ENCODE data around the gene ARSD.
"Not testable (repeated sequence)": the region's sequence is repeated elsewhere in the genome, so short reads cannot be mapped to it uniquely, and the experiment has no call there.

ARSD gene

GRCh38 chrX:2890536-2891460, 38.3 kb downstream of the ARSD start:
- not testable (repeated sequence) for H3K36me3 ChIP-seq (ENCODE audit: control insufficient read depth, insufficient read depth, low read length); H3K9me3 ChIP-seq (ENCODE audit: control insufficient read depth, insufficient read depth, low read length); DNase-seq (ENCODE audit: low read depth, low spot score); H3K4me3 ChIP-seq (ENCODE audit: low read length); H3K27ac ChIP-seq (ENCODE audit: low read length); H3K4me1 ChIP-seq (ENCODE audit: control insufficient read depth, insufficient read depth, low read length); H3K27me3 ChIP-seq (ENCODE audit: control insufficient read depth, insufficient read depth, low read length)
- WGBS (ENCODE audit: insufficient coverage, insufficient read length): no CpG with 5 or more reads among the region's 22 CpGs

GRCh38 chrX:2889706-2890490, 39.2 kb downstream of the ARSD start:
- H3K27ac ChIP-seq (ENCODE audit: low read length); H3K27me3 ChIP-seq (ENCODE audit: control insufficient read depth, insufficient read depth, low read length); H3K4me3 ChIP-seq (ENCODE audit: low read length); H3K9me3 ChIP-seq (ENCODE audit: control insufficient read depth, insufficient read depth, low read length); H3K4me1 ChIP-seq (ENCODE audit: control insufficient read depth, insufficient read depth, low read length); DNase-seq (ENCODE audit: low read depth, low spot score); H3K36me3 ChIP-seq (ENCODE audit: control insufficient read depth, insufficient read depth, low read length): not testable (repeated sequence)
- no CpG with 5 or more reads among the region's 15 CpGs for whole genome bisulfite sequencing (ENCODE audit: insufficient coverage, insufficient read length)

- DNase-seq (ENCODE audit: low read depth, low spot score): no peak
- Histone ChIP-seq H3K4me3 (ENCODE audit: low read length) (no peak overlapping the region), H3K9me3 (ENCODE audit: control insufficient read depth, insufficient read depth, low read length) (no peaks in the 10 kb centered on the region), H3K27me3 (ENCODE audit: control insufficient read depth, insufficient read depth, low read length) (no peaks in the 10 kb centered on the region), H3K4me1 (ENCODE audit: control insufficient read depth, insufficient read depth, low read length) (no peaks in the 10 kb centered on the region), H3K27ac (ENCODE audit: low read length) (no peak overlapping the region), H3K36me3 (ENCODE audit: control insufficient read depth, insufficient read depth, low read length) (no peaks in the 10 kb centered on the region)
- WGBS (ENCODE audit: insufficient coverage, insufficient read length): no CpG with 5 or more reads among the region's 11 CpGs
Observed at GRCh38 chrX:2889045-2889605, 40.0 kb downstream of the ARSD start.

DNA sequence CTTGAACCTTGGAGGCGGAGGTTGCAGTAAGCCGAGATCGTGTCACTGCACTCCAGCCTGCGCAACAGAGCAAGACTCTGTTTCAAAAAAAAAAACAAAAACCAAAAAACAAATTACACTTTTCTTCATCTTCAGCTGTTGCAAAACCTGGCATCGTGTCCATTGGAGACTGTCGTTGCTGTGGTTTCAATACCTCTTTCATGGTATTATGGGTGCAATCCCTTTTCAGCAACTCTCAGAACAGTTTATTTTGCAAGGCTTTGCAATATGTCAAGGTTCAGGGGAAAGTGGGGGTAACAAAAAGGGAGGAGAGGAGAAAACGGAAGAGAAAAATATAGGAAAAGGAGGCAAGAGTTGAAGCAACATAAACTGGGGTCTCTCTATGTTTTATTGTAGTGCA, 40.8 kb downstream of the ARSD start:
- H3K27ac ChIP-seq (ENCODE audit: low read length): no peak overlapping the region
- no peaks in the 10 kb centered on the region for H3K4me1 ChIP-seq (ENCODE audit: control insufficient read depth, insufficient read depth, low read length)
- no peaks in the 10 kb centered on the region for H3K36me3 ChIP-seq (ENCODE audit: control insufficient read depth, insufficient read depth, low read length)
- no CpG with 5 or more reads among the region's 7 CpGs for WGBS (ENCODE audit: insufficient coverage, insufficient read length)
- no peak for DNase-seq (ENCODE audit: low read depth, low spot score)
- H3K9me3 ChIP-seq (ENCODE audit: control insufficient read depth, insufficient read depth, low read length): no peaks in the 10 kb centered on the region
- H3K27me3 ChIP-seq (ENCODE audit: control insufficient read depth, insufficient read depth, low read length): no peaks in the 10 kb centered on the region
- H3K4me3 ChIP-seq (ENCODE audit: low read length): no peak overlapping the region

- Histone ChIP-seq H3K4me1 (ENCODE audit: control insufficient read depth, insufficient read depth, low read length) (no peaks in the 10 kb centered on the region), H3K9me3 (ENCODE audit: control insufficient read depth, insufficient read depth, low read length) (no peaks in the 10 kb centered on the region), H3K27me3 (ENCODE audit: control insufficient read depth, insufficient read depth, low read length) (no peaks in the 10 kb centered on the region), H3K36me3 (ENCODE audit: control insufficient read depth, insufficient read depth, low read length) (no peaks in the 10 kb centered on the region), H3K27ac (ENCODE audit: low read length) (no peak overlapping the region), H3K4me3 (ENCODE audit: low read length) (no peak overlapping the region)
- DNase-seq (ENCODE audit: low read depth, low spot score): no peak
- no CpG with 5 or more reads among the region's 14 CpGs for WGBS (ENCODE audit: insufficient coverage, insufficient read length)
Observed at GRCh38 chrX:2883770-2884169, 45.4 kb downstream of the ARSD start.

DNA sequence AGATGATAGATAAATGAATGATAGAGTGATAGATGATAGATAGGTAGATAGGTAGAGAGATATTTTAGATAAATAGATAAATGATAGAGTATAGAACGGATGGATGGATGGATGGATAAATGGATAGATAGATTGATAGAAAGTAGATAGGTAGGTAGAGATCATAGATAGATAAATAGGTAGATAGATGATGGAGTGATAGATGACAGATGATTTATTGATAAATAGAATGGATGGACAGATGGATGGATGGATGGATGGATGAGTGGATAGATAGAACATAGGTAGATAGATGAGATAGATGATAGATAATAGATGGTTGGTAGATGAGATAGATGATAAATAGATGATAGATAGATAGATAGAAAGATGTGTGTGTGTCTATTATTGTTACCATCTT, 49.5 kb downstream of the ARSD start:
- Histone ChIP-seq H3K4me3 (ENCODE audit: low read length) (no peak overlapping the region), H3K4me1 (ENCODE audit: control insufficient read depth, insufficient read depth, low read length) (no peaks in the 10 kb centered on the region), H3K9me3 (ENCODE audit: control insufficient read depth, insufficient read depth, low read length) (no peaks in the 10 kb centered on the region), H3K27ac (ENCODE audit: low read length) (no peak overlapping the region), H3K27me3 (ENCODE audit: control insufficient read depth, insufficient read depth, low read length) (no peaks in the 10 kb centered on the region), H3K36me3 (ENCODE audit: control insufficient read depth, insufficient read depth, low read length) (no peaks in the 10 kb centered on the region)
- DNase-seq (ENCODE audit: low read depth, low spot score): no peak
- WGBS (ENCODE audit: insufficient coverage, insufficient read length): 100% methylated on average over 1 of the region's 1 CpG

GRCh38 chrX:2878563-2878962, 50.6 kb downstream of the ARSD start:
- no peak for DNase-seq (ENCODE audit: low read depth, low spot score)
- no CpG with 5 or more reads among the region's 2 CpGs for WGBS (ENCODE audit: insufficient coverage, insufficient read length)
- H3K9me3 ChIP-seq (ENCODE audit: control insufficient read depth, insufficient read depth, low read length): no peaks in the 10 kb centered on the region
- H3K4me3 ChIP-seq (ENCODE audit: low read length): no peak overlapping the region
- no peaks in the 10 kb centered on the region for H3K27me3 ChIP-seq (ENCODE audit: control insufficient read depth, insufficient read depth, low read length)
- no peaks in the 10 kb centered on the region for H3K36me3 ChIP-seq (ENCODE audit: control insufficient read depth, insufficient read depth, low read length)
- no peaks in the 10 kb centered on the region for H3K4me1 ChIP-seq (ENCODE audit: control insufficient read depth, insufficient read depth, low read length)
- no peak overlapping the region for H3K27ac ChIP-seq (ENCODE audit: low read length)

DNA sequence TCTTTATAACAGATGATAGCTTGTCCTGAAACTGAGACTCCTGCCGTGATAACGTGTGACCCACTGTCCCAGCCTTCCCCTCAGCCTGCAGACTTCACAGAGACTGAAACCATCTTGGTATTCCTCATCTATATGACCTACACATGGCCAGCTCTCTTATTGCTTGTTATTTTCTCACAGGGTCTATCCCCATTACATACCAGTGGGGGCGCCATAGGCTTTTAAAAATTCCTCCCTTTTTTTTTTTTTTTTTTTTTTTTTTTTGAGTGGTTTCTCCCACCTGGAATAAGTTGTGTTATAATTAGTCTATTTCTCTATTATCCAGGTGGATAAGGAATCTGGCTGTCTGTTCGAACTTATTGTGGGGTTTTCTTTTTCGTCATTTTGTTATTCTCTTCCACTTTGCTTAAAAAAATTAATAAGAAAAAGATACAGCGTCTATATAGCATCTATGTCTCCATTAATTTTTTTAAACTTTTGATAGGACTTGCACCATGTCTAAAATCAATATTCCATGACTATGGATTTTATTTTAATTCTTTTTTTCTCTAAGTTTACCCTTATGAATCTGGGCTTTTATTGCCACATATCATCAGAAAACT, 53.2 kb downstream of the ARSD start:
- no peaks in the 10 kb centered on the region for H3K36me3 ChIP-seq (ENCODE audit: control insufficient read depth, insufficient read depth, low read length)
- H3K27me3 ChIP-seq (ENCODE audit: control insufficient read depth, insufficient read depth, low read length): no peaks in the 10 kb centered on the region
- H3K4me3 ChIP-seq (ENCODE audit: low read length): no peak overlapping the region
- no peaks in the 10 kb centered on the region for H3K4me1 ChIP-seq (ENCODE audit: control insufficient read depth, insufficient read depth, low read length)
- no peaks in the 10 kb centered on the region for H3K9me3 ChIP-seq (ENCODE audit: control insufficient read depth, insufficient read depth, low read length)
- no CpG with 5 or more reads among the region's 6 CpGs for WGBS (ENCODE audit: insufficient coverage, insufficient read length)
- no peak overlapping the region for H3K27ac ChIP-seq (ENCODE audit: low read length)
- no peak for DNase-seq (ENCODE audit: low read depth, low spot score)

DNA sequence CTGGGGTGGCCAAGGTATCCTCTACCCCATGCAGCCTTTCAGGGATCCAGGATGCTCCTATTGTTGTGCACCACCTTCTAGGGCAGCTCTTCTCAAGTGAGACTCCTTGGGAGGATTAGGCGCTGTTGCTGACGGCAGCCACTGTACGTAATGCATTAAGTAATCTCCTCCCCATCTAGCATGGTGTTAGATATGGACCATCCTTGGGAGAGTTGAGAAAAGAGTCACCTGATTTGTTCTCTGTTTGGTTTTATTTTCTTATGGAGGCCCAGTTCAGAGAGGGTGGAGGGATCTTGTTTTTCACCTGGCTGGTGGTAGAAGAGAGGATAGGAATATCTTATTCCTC, 54.0 kb downstream of the ARSD start:
- no peak overlapping the region for H3K4me3 ChIP-seq (ENCODE audit: low read length)
- no peaks in the 10 kb centered on the region for H3K36me3 ChIP-seq (ENCODE audit: control insufficient read depth, insufficient read depth, low read length)
- WGBS (ENCODE audit: insufficient coverage, insufficient read length): no CpG with 5 or more reads among the region's 3 CpGs
- H3K4me1 ChIP-seq (ENCODE audit: control insufficient read depth, insufficient read depth, low read length): no peaks in the 10 kb centered on the region
- H3K27me3 ChIP-seq (ENCODE audit: control insufficient read depth, insufficient read depth, low read length): no peaks in the 10 kb centered on the region
- H3K9me3 ChIP-seq (ENCODE audit: control insufficient read depth, insufficient read depth, low read length): no peaks in the 10 kb centered on the region
- DNase-seq (ENCODE audit: low read depth, low spot score): no peak
- H3K27ac ChIP-seq (ENCODE audit: low read length): no peak overlapping the region
